GM23338 (cell line): ENCODE measurements around the gene FZD4. TPM values are rescaled to one million over a fixed set of nuclear protein-coding genes. Genes with fewer than 3 reads are reported as not detected.

Source experiments
- CREB1 ChIP-seq: fragments of 250-450 bp; sonication (Bioruptor Pico); IDR thresholded peaks from 2 replicates; pipeline ENCODE4 v1.5.0; 2020; ENCODE audit warnings: low read depth, mild to moderate bottlenecking, moderate library complexity
- EZH2phosphoT487 ChIP-seq: fragments of 200-600 bp; sonication (generic); IDR thresholded peaks from one replicate; pipeline ENCODE4 v1.8.1; 2018; ENCODE audit warnings: antibody characterized with exemption; ENCODE audit not compliant: unreplicated experiment
- REST ChIP-seq: IDR thresholded peaks from one replicate; pipeline ENCODE4 v1.6.1; 2018; ENCODE audit warnings: antibody characterized with exemption; ENCODE audit not compliant: unreplicated experiment
- STAT1 ChIP-seq: IDR thresholded peaks from one replicate; pipeline ENCODE4 v1.6.1; 2016; ENCODE audit warnings: antibody characterized with exemption; ENCODE audit not compliant: unreplicated experiment
- ZNF331 ChIP-seq: fragments of 250-450 bp; sonication (Bioruptor Pico); IDR thresholded peaks from 2 replicates; pipeline ENCODE4 v1.5.0; 2020; ENCODE audit warnings: low read depth, mild to moderate bottlenecking, moderate library complexity
- polyA plus RNA-seq: library from polyadenylated mRNA; unstranded; fragments of >200 nt; fragmentation: Nextera tagmentation; extraction: Ambion mirVana; gene quantifications from 2 replicates; pipeline ENCODE4 v1.2.1, GENCODE V29; 2016
- total RNA-seq: library from RNA; depleted of rRNA; stranded (reverse); fragments of >200 nt; shearing (Covaris generic); gene quantifications from 2 replicates; pipeline ENCODE4 v1.2.3, GENCODE V29; 2014
- TF ChIP-seq, protein P1 (sequence below): fragments of 250-450 bp; sonication (Bioruptor Pico); IDR thresholded peaks from 2 replicates; pipeline ENCODE4 v1.5.0; 2020; ENCODE audit warnings: mild to moderate bottlenecking, moderate library complexity

FZD4 gene
- total and polyA plus RNA-seq, 2 experiments from 2014 or later, result 1.4 to 8.9 TPM

GRCh38 chr11:86931548-86932258 is 23.5 kb downstream of the FZD4 start (continued):
- TF ChIP-seq, protein P1, sequence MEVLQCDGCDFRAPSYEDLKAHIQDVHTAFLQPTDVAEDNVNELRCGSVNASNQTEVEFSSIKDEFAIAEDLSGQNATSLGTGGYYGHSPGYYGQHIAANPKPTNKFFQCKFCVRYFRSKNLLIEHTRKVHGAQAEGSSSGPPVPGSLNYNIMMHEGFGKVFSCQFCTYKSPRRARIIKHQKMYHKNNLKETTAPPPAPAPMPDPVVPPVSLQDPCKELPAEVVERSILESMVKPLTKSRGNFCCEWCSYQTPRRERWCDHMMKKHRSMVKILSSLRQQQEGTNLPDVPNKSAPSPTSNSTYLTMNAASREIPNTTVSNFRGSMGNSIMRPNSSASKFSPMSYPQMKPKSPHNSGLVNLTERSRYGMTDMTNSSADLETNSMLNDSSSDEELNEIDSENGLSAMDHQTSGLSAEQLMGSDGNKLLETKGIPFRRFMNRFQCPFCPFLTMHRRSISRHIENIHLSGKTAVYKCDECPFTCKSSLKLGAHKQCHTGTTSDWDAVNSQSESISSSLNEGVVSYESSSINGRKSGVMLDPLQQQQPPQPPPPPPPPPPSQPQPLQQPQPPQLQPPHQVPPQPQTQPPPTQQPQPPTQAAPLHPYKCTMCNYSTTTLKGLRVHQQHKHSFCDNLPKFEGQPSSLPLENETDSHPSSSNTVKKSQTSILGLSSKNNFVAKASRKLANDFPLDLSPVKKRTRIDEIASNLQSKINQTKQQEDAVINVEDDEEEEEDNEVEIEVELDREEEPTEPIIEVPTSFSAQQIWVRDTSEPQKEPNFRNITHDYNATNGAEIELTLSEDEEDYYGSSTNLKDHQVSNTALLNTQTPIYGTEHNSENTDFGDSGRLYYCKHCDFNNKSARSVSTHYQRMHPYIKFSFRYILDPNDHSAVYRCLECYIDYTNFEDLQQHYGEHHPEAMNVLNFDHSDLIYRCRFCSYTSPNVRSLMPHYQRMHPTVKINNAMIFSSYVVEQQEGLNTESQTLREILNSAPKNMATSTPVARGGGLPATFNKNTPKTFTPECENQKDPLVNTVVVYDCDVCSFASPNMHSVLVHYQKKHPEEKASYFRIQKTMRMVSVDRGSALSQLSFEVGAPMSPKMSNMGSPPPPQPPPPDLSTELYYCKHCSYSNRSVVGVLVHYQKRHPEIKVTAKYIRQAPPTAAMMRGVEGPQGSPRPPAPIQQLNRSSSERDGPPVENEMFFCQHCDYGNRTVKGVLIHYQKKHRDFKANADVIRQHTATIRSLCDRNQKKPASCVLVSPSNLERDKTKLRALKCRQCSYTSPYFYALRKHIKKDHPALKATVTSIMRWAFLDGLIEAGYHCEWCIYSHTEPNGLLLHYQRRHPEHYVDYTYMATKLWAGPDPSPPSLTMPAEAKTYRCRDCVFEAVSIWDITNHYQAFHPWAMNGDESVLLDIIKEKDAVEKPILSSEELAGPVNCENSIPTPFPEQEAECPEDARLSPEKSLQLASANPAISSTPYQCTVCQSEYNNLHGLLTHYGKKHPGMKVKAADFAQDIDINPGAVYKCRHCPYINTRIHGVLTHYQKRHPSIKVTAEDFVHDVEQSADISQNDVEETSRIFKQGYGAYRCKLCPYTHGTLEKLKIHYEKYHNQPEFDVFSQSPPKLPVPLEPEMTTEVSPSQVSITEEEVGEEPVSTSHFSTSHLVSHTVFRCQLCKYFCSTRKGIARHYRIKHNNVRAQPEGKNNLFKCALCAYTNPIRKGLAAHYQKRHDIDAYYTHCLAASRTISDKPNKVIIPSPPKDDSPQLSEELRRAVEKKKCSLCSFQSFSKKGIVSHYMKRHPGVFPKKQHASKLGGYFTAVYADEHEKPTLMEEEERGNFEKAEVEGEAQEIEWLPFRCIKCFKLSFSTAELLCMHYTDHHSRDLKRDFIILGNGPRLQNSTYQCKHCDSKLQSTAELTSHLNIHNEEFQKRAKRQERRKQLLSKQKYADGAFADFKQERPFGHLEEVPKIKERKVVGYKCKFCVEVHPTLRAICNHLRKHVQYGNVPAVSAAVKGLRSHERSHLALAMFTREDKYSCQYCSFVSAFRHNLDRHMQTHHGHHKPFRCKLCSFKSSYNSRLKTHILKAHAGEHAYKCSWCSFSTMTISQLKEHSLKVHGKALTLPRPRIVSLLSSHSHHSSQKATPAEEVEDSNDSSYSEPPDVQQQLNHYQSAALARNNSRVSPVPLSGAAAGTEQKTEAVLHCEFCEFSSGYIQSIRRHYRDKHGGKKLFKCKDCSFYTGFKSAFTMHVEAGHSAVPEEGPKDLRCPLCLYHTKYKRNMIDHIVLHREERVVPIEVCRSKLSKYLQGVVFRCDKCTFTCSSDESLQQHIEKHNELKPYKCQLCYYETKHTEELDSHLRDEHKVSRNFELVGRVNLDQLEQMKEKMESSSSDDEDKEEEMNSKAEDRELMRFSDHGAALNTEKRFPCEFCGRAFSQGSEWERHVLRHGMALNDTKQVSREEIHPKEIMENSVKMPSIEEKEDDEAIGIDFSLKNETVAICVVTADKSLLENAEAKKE (CRISPR knock-in tag), result no peak
- TF ChIP-seq REST, result no peak
- TF ChIP-seq CREB1 (CRISPR knock-in tag), result no peak
- TF ChIP-seq ZNF331, result no peak
- no peak for TF ChIP-seq STAT1
- no peak for TF ChIP-seq EZH2phosphoT487
